Measurements from ENCODE around the gene PHLDB3. TPM values are rescaled to one million over a fixed set of nuclear protein-coding genes. Genes with fewer than 3 reads are reported as not detected.

PHLDB3 gene
- total RNA-seq, 1 donor from 2014 or later: 3.4 TPM

DNA sequence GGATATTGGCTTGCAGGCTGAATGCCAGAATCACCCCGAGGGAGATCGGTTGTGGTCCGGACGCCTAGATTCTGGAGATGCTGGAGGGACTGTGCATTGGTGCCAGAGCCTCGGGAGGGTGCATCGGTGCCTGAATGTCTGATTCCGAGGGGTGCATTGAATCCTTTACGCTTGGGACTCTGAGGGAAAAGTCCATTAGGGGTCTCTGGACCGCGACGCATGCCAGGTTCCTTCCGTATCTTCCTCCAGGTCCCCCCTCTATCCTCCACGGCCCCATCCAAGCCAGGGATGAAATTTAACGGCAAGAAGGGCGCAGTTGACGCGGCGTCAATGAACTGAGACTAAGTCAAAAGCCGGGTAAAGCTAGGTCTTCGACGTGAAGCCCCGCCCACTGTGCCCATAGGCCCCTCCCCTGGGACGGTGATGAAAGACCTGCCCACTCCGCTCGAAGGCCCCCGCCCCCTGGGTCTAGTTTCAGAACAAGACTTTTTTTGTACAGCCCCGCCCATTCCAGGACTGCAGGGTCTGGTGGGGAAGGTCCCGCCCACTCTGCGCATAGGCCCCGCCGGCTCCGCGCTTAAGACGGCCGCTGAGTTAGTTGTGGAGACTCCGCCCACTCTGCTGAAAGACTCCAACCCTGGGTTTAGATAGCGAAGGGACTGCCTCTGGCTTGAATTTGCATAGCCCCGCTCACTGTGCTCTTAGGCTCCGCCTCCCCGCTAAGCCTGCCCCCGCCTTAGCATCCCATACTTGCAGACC is 29.2 kb upstream of the PHLDB3 start:
- peak; percentile 100 for DNase-seq (ENCODE audit: low spot score)
- H3K36me3 ChIP-seq: peaks cover 6% of the 10 kb centered on the region
- H3K27ac ChIP-seq: no peak overlapping the region
- H3K4me3 Mint-ChIP-seq: peak overlapping the region; percentile 93
- no peak overlapping the region for H3K9ac ChIP-seq
- H3K79me2 ChIP-seq (ENCODE audit: low read depth): no peaks in the 10 kb centered on the region
- peaks cover 2% of the 10 kb centered on the region for H3K27me3 Mint-ChIP-seq (ENCODE audit: insufficient read depth, low read depth)
- H3K4me2 ChIP-seq: peak overlapping the region; percentile 75
- H3F3A ChIP-seq (ENCODE audit: low read depth): peaks cover 29% of the 10 kb centered on the region
- H3K4me1 ChIP-seq: no peaks in the 10 kb centered on the region
- peak overlapping the region; percentile 97 for H3K27ac Mint-ChIP-seq
- peak overlapping the region; percentile 42 for H3K4me3 ChIP-seq
- TF ChIP-seq EZH2 (IDR thresholded peaks at IDR 0.05): no peak
- no peak for TF ChIP-seq EZH2phosphoT487 (IDR thresholded peaks at IDR 0.05)
- TF ChIP-seq, protein P1, sequence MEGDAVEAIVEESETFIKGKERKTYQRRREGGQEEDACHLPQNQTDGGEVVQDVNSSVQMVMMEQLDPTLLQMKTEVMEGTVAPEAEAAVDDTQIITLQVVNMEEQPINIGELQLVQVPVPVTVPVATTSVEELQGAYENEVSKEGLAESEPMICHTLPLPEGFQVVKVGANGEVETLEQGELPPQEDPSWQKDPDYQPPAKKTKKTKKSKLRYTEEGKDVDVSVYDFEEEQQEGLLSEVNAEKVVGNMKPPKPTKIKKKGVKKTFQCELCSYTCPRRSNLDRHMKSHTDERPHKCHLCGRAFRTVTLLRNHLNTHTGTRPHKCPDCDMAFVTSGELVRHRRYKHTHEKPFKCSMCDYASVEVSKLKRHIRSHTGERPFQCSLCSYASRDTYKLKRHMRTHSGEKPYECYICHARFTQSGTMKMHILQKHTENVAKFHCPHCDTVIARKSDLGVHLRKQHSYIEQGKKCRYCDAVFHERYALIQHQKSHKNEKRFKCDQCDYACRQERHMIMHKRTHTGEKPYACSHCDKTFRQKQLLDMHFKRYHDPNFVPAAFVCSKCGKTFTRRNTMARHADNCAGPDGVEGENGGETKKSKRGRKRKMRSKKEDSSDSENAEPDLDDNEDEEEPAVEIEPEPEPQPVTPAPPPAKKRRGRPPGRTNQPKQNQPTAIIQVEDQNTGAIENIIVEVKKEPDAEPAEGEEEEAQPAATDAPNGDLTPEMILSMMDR (IDR thresholded peaks at IDR 0.05): no peak
- H3K9me3 ChIP-seq (ENCODE audit: low read depth): peaks cover 2% of the 10 kb centered on the region
- H4K20me1 ChIP-seq (ENCODE audit: low read depth): peaks cover 4% of the 10 kb centered on the region
- H3K27me3 ChIP-seq: no peaks in the 10 kb centered on the region
- H3K4me1 Mint-ChIP-seq: peaks cover 22% of the 10 kb centered on the region
- H2AFZ ChIP-seq (replicated peaks): no peak overlapping the region
- peaks cover 2% of the 10 kb centered on the region for H3K9me3 Mint-ChIP-seq
- H3K36me3 Mint-ChIP-seq: peaks cover 15% of the 10 kb centered on the region

DNA sequence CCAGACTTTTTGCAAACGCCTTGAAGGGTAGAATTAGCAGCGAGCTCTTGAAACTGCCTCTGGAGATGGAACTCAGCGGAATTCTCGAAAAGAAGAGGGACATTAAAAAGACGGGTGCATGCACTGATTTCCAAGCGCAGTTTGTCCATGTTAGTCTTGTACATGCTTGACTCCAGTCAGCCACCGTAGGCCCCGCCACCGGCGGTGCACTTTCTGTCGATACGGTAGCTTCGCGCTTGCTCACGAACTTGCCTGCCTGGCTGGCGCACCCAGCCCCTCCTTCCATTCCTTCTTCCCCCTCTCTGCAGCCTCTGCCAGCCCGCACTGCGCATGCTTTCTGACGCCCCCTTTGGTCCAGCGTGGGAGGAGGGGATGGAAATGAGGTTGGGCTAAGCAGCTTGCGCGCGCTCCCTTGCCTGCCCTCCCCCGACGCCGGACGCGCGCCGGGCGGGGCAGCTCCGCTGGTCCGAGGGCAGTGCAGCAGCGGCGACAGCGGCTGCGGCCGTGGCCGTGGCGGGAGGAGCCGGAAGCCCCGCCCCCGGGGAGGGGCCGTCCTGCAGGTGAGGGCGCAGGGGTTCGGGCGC is 28.5 kb upstream of the PHLDB3 start, which contains the start of gene ZNF575:
ZNF575 (plus strand) TSS at position 227 of the 584 bp plus-strand sequence. CDS start 1,235 bp downstream, outside the sequence.
- Histone ChIP-seq H2AFZ (replicated peaks) (peak within 1 kb of the TSS; percentile 31), H3K9ac (no peak within 1 kb of the TSS)

DNA sequence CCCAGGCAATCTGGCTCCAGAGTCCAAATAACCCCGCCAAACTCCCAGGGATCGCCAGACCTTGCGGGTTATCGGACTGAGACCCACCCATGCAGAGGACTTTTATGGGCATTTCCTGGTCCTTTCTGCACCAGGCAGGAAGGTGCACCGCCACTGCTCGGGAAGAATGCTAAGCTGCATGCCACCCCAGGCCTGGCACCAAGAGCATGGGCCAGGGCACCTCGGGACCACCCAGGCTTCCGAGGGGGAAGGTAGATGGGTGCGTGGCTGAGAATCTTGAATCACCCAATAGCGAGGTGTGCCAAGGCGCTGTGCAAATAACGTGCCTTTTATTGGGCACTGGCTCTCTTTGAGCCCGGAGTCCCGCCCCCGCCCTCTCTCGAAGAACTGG is 28.0 kb upstream of the PHLDB3 start:
- H4K20me1 ChIP-seq (ENCODE audit: low read depth): peaks cover 4% of the 10 kb centered on the region
- H3K27ac ChIP-seq: no peak overlapping the region
- H3K79me2 ChIP-seq (ENCODE audit: low read depth): no peaks in the 10 kb centered on the region
- Mint-ChIP-seq H3K4me3 (peak overlapping the region; percentile 93), H3K27ac (peak overlapping the region; percentile 85), H3K36me3 (peaks cover 9% of the 10 kb centered on the region), H3K9me3 (no peaks in the 10 kb centered on the region), H3K4me1 (peaks cover 22% of the 10 kb centered on the region), H3K27me3 (ENCODE audit: insufficient read depth, low read depth) (peaks cover 2% of the 10 kb centered on the region)
- no peaks in the 10 kb centered on the region for H3K36me3 ChIP-seq
- H3K27me3 ChIP-seq: peaks cover 9% of the 10 kb centered on the region
- H3K4me3 ChIP-seq: peak overlapping the region; percentile 42
- no peaks in the 10 kb centered on the region for H3K4me1 ChIP-seq
- TF ChIP-seq EZH2phosphoT487 (IDR thresholded peaks at IDR 0.05): no peak
- no peak for TF ChIP-seq EZH2 (IDR thresholded peaks at IDR 0.05)
- TF ChIP-seq, protein P1 (IDR thresholded peaks at IDR 0.05): no peak
- no peaks in the 10 kb centered on the region for H3K9me3 ChIP-seq (ENCODE audit: low read depth)
- H3F3A ChIP-seq (ENCODE audit: low read depth): peaks cover 29% of the 10 kb centered on the region
- H3K9ac ChIP-seq: no peak overlapping the region
- H2AFZ ChIP-seq (replicated peaks): peak overlapping the region; percentile 31
- peak overlapping the region; percentile 75 for H3K4me2 ChIP-seq
- no peak for DNase-seq (ENCODE audit: low spot score)

More for the DNA sequence above, 28.5 kb upstream of the PHLDB3 start, which contains the start of gene ZNF575:
- DNase-seq (ENCODE audit: low spot score): peak; percentile 95
- peaks cover 4% of the 10 kb centered on the region for H3K27me3 ChIP-seq
- H3K27me3 Mint-ChIP-seq (ENCODE audit: insufficient read depth, low read depth): peaks cover 2% of the 10 kb centered on the region
- no peaks in the 10 kb centered on the region for H3K9me3 ChIP-seq (ENCODE audit: low read depth)
- H3K27ac Mint-ChIP-seq: peak within 1 kb of the TSS; percentile 97
- no peaks in the 10 kb centered on the region for H3K9me3 Mint-ChIP-seq
- peak within 1 kb of the TSS; percentile 93 for H3K4me3 Mint-ChIP-seq
- TF ChIP-seq EZH2 (IDR thresholded peaks at IDR 0.05) (no peak), EZH2phosphoT487 (IDR thresholded peaks at IDR 0.05) (no peak)
- TF ChIP-seq, protein P1 (IDR thresholded peaks at IDR 0.05): no peak
- peak within 1 kb of the TSS; percentile 75 for H3K4me2 ChIP-seq
- H3K4me1 ChIP-seq: no peaks in the 10 kb centered on the region
- H3K36me3 ChIP-seq: no peaks in the 10 kb centered on the region
- H3K79me2 ChIP-seq (ENCODE audit: low read depth): no peaks in the 10 kb centered on the region
- H3F3A ChIP-seq (ENCODE audit: low read depth): peaks cover 29% of the 10 kb centered on the region
- H4K20me1 ChIP-seq (ENCODE audit: low read depth): peaks cover 4% of the 10 kb centered on the region
- H3K36me3 Mint-ChIP-seq: peaks cover 9% of the 10 kb centered on the region
- peak within 1 kb of the TSS; percentile 42 for H3K4me3 ChIP-seq
- peaks cover 22% of the 10 kb centered on the region for H3K4me1 Mint-ChIP-seq
- H3K27ac ChIP-seq: no peak within 1 kb of the TSS

All from neural progenitor cell (in vitro differentiated cells).